HepG2 (cell line): ENCODE results near the gene SEPTIN12. TPM values are rescaled to one million over a fixed set of nuclear protein-coding genes. Genes with fewer than 3 reads are reported as not detected.

Experiments
- ARID5B ChIP-seq: IDR thresholded peaks from 2 replicates; pipeline ENCODE4 v1.4.0; 2020; ENCODE audit warnings: mild to moderate bottlenecking, missing genetic modification reagents
- FOXP1 ChIP-seq, 2 experiments: fragments of 450-650 bp in 1 of 2; IDR thresholded peaks; 2 replicates each; pipeline ENCODE4 v1.6.1; 2017 to 2018; ENCODE audit warnings: antibody characterized with exemption in 1 of 2
- HOXA7 ChIP-seq: sonication (generic); formaldehyde crosslinking; IDR thresholded peaks from 2 replicates; pipeline ENCODE4 v1.8.1; 2022; ENCODE audit warnings: mild to moderate bottlenecking, missing genetic modification reagents, moderate library complexity
- MED1 ChIP-seq: sonication (generic); formaldehyde crosslinking; IDR thresholded peaks from 2 replicates; pipeline ENCODE4 v1.4.0; 2020; ENCODE audit warnings: missing genetic modification reagents
- NFE2 ChIP-seq: sonication (generic); formaldehyde crosslinking; IDR thresholded peaks from 2 replicates; pipeline ENCODE4 v1.4.0; 2020; ENCODE audit warnings: missing genetic modification reagents
- NR1H2 ChIP-seq: sonication (generic); formaldehyde crosslinking; IDR thresholded peaks from 2 replicates; pipeline ENCODE4 v1.8.1; 2022; ENCODE audit warnings: low read depth, missing genetic modification reagents, borderline replicate concordance
- PAX8 ChIP-seq: sonication (generic); formaldehyde crosslinking; IDR thresholded peaks from 2 replicates; pipeline ENCODE4 v1.8.0; 2022; ENCODE audit warnings: mild to moderate bottlenecking, missing genetic modification reagents, borderline replicate concordance
- ZFP90 ChIP-seq: sonication (generic); formaldehyde crosslinking; IDR thresholded peaks from 2 replicates; pipeline ENCODE4 v1.8.0; 2022; ENCODE audit warnings: missing genetic modification reagents, mild to moderate bottlenecking, inconsistent platforms, borderline replicate concordance
- ZMYM2 ChIP-seq: sonication (generic); formaldehyde crosslinking; IDR thresholded peaks from 2 replicates; pipeline ENCODE4 v1.8.0; 2022; ENCODE audit warnings: mild to moderate bottlenecking, missing genetic modification reagents
- ZSCAN31 ChIP-seq: sonication (generic); formaldehyde crosslinking; IDR thresholded peaks from 2 replicates; pipeline ENCODE4 v1.5.0; 2020; ENCODE audit warnings: low read depth, mild to moderate bottlenecking, missing genetic modification reagents
- polyA plus RNA-seq, 8 experiments: library from polyadenylated mRNA; depleted of rRNA in 3 of 8; stranded (reverse) in 7 of 8; unstranded in 1 of 8; fragments of >200 nt; fragmentation: Illumina TruSeq in 4 of 8; extraction: Trizol in 4 of 8; gene quantifications; 2 replicates each; pipeline versions ENCODE4 v1.2.1 to v1.2.3, GENCODE V29; 2011 to 2016; ENCODE audit warnings: low read depth in 4 of 8, missing spikeins in 1 of 8, mixed read lengths in 1 of 8; ENCODE audit not compliant: insufficient read depth in 1 of 8
- total RNA-seq, 5 experiments: library from RNA; depleted of rRNA; stranded (reverse); fragments of >200 nt; fragmentation: Illumina TruSeq; extraction: Trizol; gene quantifications; 2 replicates each; pipeline ENCODE4 v1.2.3, GENCODE V29; 2016; ENCODE audit warnings: low read depth in 1 of 5
- TF ChIP-seq, protein P1 (sequence below): sonication (generic); formaldehyde crosslinking; IDR thresholded peaks from 2 replicates; pipeline ENCODE4 v1.5.1; 2020; ENCODE audit warnings: missing genetic modification reagents, mild to moderate bottlenecking, borderline replicate concordance
- TF ChIP-seq, protein P2 (sequence below): sonication (generic); formaldehyde crosslinking; IDR thresholded peaks from 2 replicates; pipeline ENCODE4 v1.5.0; 2020; ENCODE audit warnings: missing genetic modification reagents
- TF ChIP-seq, protein P3 (sequence below): sonication (generic); formaldehyde crosslinking; IDR thresholded peaks from 2 replicates; pipeline ENCODE4 v1.8.0; 2022; ENCODE audit warnings: missing genetic modification reagents, mild to moderate bottlenecking, borderline replicate concordance

The SEPTIN12 gene
- total and polyA plus RNA-seq, 2 of the 13 experiments (the other 11 are each of a cell fraction or from before 2014, with no cell fraction given), result 0.22 TPM; not detected in 1

DNA sequence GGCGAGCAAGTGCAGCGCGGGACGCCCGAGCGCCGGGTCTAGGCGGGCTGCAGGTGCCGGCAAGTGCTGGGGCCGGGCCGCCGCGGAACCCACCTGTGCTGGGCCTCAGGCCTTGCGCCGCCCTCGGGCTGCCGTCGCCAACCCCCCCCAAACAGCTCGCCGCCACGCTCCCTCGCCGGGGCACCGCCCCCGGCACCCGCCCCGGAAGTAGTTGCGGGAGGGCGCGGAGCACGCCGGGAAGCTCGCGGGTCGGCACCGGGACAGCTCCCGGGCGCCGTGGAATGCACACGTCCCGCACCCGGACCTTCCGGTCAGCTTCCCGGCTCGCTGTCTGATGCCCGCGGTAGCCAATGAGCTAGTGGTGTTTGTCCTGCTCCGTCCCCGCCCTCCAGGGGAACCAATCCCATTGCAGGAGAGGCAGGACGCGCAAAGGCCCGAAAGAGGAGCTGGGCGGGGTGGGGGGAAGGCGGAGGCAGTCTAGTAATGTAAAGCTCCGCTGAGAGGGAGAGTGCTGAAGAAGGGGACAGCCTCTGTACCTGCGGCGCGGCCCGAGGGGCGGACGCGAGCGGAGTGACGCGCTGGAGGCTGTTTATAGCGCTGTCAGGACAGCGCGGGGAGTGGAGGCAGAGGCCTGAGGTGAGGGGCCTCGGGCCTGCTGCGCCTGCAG lies 53.9 kb downstream of the SEPTIN12 start, which contains the start of the genes ANKS3 and DNAAF8 (continued):
- TF ChIP-seq FOXP1 (IDR thresholded peaks at IDR 0.05) (no peak), FOXP1 (CRISPR knock-in tag; IDR thresholded peaks at IDR 0.05) (peak; percentile 12; the same call in 1 of the 2 replicates), ARID5B (CRISPR knock-in tag) (peak; percentile 57; the same call in 1 of the 2 replicates), NFE2 (CRISPR knock-in tag) (no peak), ZSCAN31 (CRISPR knock-in tag) (no peak), MED1 (CRISPR knock-in tag) (peak; percentile 75), ZFP90 (CRISPR knock-in tag) (peak; percentile 82; the same call in 1 of the 2 replicates), ZMYM2 (CRISPR knock-in tag) (no peak), PAX8 (CRISPR knock-in tag) (peak; percentile 80; the same call in 1 of the 2 replicates), HOXA7 (CRISPR knock-in tag) (no peak), NR1H2 (CRISPR knock-in tag) (no peak)
- TF ChIP-seq, protein P1, sequence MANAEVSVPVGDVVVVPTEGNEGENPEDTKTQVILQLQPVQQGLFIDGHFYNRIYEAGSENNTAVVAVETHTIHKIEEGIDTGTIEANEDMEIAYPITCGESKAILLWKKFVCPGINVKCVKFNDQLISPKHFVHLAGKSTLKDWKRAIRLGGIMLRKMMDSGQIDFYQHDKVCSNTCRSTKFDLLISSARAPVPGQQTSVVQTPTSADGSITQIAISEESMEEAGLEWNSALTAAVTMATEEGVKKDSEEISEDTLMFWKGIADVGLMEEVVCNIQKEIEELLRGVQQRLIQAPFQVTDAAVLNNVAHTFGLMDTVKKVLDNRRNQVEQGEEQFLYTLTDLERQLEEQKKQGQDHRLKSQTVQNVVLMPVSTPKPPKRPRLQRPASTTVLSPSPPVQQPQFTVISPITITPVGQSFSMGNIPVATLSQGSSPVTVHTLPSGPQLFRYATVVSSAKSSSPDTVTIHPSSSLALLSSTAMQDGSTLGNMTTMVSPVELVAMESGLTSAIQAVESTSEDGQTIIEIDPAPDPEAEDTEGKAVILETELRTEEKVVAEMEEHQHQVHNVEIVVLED (CRISPR knock-in tag), result peak; percentile 90
- TF ChIP-seq, protein P2, sequence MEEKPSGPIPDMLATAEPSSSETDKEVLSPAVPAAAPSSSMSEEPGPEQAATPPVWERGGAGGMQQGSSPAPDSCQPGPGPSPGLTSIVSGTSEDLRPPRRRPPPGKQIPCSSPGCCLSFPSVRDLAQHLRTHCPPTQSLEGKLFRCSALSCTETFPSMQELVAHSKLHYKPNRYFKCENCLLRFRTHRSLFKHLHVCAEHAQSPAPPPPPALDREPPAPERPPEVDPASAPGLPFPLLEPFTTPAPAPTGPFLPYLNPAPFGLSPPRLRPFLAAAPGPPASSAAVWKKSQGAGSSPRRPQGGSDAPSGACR (CRISPR knock-in tag), result peak; percentile 85
- TF ChIP-seq, protein P3, sequence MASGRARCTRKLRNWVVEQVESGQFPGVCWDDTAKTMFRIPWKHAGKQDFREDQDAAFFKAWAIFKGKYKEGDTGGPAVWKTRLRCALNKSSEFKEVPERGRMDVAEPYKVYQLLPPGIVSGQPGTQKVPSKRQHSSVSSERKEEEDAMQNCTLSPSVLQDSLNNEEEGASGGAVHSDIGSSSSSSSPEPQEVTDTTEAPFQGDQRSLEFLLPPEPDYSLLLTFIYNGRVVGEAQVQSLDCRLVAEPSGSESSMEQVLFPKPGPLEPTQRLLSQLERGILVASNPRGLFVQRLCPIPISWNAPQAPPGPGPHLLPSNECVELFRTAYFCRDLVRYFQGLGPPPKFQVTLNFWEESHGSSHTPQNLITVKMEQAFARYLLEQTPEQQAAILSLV (CRISPR knock-in tag), result peak; percentile 76
